ENCODE measurements around the gene TCF4.

DNA sequence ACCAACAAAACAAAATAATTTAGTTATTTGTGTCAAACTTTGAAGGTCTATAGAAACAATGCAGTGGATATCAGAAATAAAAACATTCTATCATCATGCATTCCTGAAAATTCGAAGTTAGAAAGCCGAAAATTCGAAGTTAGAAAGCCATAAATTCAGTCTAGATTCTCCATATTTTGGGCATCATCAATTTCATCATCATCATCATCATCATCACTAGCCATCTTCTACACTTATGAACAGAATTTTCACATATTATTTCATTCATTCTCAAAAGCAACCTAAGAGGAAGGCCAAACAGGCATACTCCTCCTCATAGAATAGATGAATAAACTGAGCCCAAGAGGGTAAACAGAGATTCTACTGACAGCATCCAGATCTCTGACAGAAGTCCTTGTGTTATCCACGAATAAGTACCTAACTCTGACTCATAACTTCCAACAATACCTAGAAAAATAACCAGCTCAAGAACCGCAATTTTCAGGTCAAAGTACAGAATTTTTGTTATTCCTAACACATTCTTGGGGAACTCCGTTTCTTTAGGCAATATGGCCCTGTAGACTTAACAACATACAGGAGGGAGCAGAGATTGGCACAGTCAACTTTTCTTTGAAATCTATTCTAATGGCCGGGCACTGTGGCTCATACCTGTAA lies 84.7 kb downstream of the TCF4 start:
- TF ChIP-seq RXRA (IDR thresholded peaks at IDR 0.05; ENCODE audit: borderline replicate concordance, low read depth) (no peak), POLR2AphosphoS5 (IDR thresholded peaks at IDR 0.05; ENCODE audit: low read depth, low read length) (no peak), RFX5 (IDR thresholded peaks at IDR 0.05; ENCODE audit: low read length) (no peak), RCOR1 (IDR thresholded peaks at IDR 0.05; ENCODE audit: low read length) (no peak), EP300 (IDR thresholded peaks at IDR 0.05; ENCODE audit: borderline replicate concordance in 1 of 2, low read depth in 1 of 2, low read length in 1 of 2) (no peak), TAF1 (IDR thresholded peaks at IDR 0.05; ENCODE audit: borderline replicate concordance, low read depth, low read length) (no peak), YY1 (IDR thresholded peaks at IDR 0.05; ENCODE audit: low read depth) (no peak), FOXJ3 (CRISPR knock-in tag; IDR thresholded peaks at IDR 0.05) (no peak), RAD21 (IDR thresholded peaks at IDR 0.05; ENCODE audit: low read length) (no peak), EZH2phosphoT487 (IDR thresholded peaks at IDR 0.05; ENCODE audit: borderline replicate concordance, low read depth) (no peak)
- TF ChIP-seq, protein P1, sequence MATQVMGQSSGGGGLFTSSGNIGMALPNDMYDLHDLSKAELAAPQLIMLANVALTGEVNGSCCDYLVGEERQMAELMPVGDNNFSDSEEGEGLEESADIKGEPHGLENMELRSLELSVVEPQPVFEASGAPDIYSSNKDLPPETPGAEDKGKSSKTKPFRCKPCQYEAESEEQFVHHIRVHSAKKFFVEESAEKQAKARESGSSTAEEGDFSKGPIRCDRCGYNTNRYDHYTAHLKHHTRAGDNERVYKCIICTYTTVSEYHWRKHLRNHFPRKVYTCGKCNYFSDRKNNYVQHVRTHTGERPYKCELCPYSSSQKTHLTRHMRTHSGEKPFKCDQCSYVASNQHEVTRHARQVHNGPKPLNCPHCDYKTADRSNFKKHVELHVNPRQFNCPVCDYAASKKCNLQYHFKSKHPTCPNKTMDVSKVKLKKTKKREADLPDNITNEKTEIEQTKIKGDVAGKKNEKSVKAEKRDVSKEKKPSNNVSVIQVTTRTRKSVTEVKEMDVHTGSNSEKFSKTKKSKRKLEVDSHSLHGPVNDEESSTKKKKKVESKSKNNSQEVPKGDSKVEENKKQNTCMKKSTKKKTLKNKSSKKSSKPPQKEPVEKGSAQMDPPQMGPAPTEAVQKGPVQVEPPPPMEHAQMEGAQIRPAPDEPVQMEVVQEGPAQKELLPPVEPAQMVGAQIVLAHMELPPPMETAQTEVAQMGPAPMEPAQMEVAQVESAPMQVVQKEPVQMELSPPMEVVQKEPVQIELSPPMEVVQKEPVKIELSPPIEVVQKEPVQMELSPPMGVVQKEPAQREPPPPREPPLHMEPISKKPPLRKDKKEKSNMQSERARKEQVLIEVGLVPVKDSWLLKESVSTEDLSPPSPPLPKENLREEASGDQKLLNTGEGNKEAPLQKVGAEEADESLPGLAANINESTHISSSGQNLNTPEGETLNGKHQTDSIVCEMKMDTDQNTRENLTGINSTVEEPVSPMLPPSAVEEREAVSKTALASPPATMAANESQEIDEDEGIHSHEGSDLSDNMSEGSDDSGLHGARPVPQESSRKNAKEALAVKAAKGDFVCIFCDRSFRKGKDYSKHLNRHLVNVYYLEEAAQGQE (IDR thresholded peaks at IDR 0.05; ENCODE audit: low read depth, low read length), result no peak
- TF ChIP-seq, protein P2, sequence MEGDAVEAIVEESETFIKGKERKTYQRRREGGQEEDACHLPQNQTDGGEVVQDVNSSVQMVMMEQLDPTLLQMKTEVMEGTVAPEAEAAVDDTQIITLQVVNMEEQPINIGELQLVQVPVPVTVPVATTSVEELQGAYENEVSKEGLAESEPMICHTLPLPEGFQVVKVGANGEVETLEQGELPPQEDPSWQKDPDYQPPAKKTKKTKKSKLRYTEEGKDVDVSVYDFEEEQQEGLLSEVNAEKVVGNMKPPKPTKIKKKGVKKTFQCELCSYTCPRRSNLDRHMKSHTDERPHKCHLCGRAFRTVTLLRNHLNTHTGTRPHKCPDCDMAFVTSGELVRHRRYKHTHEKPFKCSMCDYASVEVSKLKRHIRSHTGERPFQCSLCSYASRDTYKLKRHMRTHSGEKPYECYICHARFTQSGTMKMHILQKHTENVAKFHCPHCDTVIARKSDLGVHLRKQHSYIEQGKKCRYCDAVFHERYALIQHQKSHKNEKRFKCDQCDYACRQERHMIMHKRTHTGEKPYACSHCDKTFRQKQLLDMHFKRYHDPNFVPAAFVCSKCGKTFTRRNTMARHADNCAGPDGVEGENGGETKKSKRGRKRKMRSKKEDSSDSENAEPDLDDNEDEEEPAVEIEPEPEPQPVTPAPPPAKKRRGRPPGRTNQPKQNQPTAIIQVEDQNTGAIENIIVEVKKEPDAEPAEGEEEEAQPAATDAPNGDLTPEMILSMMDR (IDR thresholded peaks at IDR 0.05), result no peak
